Fibroblast of skin of back (primary cell): ENCODE measurements around the gene CTTNBP2.

Source experiments
- DNase-seq: peaks from one replicate; pipeline ENCODE4 v3.0.0-alpha.2; 2013

Gene CTTNBP2

DNA sequence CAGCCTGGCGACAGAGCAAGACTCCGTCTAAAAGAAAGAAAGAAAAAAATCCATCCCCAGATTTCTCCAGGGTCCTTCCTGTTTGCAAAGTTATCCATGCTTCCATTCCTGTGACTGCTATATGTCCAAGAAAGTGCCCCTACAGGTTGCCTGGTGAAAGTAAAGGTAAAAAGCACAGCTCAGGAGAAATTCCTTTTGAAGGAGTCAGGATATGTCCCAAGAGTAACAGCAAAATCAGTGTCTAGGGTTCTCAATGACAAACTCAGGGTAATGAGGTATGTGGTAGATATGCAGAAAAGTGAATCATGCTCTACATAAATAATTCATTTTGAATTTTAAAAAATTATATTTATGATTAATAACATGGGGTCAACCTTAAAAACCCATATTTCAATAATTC, 91.5 kb downstream of the CTTNBP2 start:
- DNase-seq, result peak; percentile 42

DNA sequence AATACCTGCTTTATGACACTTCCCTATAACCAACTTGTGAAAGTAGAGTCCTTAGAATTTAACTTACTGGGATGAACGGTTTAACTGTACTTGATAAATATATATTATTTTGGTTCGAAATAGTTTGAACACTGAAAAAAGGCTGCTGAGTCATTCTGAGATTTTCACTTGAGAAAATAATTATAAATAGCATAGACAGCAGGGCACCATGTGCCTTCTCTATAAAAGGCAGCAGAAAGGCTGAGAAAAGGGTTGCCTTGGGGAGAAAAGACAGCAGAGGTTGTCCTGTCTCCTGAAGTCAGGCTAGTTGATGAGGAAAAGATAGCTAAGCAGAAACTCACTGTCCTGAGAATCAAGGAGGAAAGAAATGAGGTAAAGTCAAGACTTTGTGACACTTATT, 92.4 kb downstream of the CTTNBP2 start:
- peak; percentile 49 for DNase-seq

DNA sequence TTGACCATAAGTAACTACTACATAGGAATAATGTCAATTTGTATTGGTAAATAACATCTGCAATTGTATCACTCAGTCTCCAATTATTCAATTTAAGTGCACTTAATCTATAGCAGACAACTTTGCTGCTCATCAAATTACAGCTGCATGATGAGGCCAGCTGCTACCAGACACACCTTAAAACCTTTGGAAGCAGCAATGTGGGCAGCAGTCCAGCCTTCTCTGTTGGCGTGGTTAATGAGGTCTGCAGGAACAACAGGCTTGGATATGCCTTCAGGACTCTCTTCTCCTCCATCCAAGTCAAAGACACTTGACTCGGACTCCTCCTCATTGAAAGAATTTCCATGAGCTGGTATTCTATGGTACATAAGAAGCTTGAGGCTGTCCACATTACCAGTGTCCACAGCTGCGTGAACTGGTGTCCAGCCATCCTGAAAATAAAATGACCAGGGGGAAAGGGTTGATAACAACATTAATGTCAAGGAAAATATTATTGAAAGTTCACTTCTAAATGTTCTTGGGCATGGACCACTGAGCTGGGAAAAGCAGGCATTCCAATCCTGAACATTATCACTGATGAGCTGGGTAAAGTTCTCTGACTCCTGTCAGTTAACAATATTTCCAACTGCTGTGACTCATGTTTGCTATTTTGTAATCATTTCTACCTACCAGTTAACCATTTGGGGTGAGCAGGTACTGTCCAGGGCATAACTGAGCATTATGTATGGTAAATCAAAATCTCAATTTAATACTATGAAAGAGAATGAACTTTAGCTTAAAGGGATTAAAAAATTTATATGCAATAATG, 95.7 kb downstream of the CTTNBP2 start:
- no peak for DNase-seq

DNA sequence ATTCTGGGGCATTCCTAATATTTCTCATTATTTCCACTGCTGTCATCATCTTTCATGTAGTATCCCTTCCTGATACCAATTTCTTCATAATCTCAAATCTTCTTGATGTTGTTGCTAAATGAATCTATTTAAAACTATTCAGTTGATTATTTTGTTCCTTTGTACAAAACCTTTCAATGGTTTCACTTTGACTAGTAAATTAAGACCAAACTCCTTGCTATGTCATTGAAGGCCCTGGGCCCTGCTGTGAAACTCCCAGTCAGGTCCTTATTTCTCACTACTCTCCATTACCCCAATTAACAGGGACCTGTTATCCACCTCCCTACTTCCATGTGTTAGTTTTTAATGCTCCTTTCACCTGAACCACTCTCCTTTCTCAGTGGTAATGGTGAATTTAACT, 97.0 kb downstream of the CTTNBP2 start:
- DNase-seq, result no peak

GRCh38 chr7:117775801-117776200, 97.4 kb downstream of the CTTNBP2 start:
- DNase-seq, result no peak

GRCh38 chr7:117774943-117775342, 98.3 kb downstream of the CTTNBP2 start:
- DNase-seq, result no peak

DNA sequence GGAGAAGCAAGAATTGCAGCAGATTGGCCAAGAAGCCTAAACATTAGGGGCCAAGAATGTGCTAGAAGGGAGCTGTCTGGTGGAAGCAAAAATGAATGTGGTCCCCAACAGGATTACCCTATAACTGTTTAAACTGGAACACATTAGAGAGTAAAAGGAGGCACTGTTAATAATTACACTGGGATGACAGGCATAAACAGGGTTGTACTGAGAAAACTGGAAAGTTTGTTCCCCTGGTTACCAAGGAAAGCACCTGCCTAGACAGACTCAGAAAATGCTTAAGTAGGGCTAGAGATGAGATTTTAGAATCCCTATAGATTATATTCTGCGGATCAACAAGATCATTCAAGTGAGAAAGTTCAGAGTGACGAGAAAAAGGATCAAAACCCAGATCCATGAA, 100.8 kb downstream of the CTTNBP2 start:
- no peak for DNase-seq

GRCh38 chr7:117771756-117772155, 101.5 kb downstream of the CTTNBP2 start:
- DNase-seq, result no peak

GRCh38 chr7:117769085-117769484, 104.2 kb downstream of the CTTNBP2 start:
- DNase-seq, result no peak

GRCh38 chr7:117767951-117768350, 105.3 kb downstream of the CTTNBP2 start:
- DNase-seq, result no peak

- no peak for DNase-seq
Observed at GRCh38 chr7:117766913-117767312, 106.3 kb downstream of the CTTNBP2 start.

DNA sequence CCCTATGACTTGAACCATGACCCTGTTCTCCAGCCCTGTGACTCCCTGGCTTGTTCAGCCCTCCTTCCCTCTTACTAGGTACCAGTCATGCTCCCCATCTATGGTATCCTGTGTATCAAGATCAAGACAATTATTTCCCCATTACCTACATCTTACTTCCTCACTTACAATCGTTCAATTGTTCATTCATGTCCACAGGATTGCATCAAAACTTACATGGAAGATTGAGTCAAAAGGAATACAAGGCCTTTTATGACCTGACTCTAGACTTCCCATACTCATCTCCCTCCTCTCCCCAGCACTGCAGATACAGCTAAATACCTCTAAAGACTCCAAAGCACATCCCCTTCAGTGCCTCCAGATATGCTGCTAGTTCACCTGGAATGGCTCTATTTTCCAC, 109.2 kb downstream of the CTTNBP2 start:
- no peak for DNase-seq

DNA sequence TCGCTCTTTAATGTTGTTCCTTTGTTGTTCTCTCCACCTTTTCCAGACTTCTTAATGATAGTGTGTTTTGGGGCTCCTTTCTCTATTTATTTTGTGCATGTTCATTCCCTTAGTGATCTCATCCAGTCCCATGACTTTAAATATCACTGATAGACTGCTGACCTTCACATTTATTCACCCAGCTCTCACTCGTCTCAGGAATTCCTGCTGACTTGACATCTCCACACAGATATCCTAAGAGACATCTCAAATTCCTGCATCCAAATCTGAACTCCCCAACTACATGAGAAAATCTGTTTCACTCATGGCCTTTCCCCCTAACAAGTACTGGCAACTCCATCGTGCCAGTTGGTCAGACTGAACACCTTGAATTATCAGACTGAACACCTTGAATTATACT, 111.2 kb downstream of the CTTNBP2 start:
- DNase-seq, result no peak

DNA sequence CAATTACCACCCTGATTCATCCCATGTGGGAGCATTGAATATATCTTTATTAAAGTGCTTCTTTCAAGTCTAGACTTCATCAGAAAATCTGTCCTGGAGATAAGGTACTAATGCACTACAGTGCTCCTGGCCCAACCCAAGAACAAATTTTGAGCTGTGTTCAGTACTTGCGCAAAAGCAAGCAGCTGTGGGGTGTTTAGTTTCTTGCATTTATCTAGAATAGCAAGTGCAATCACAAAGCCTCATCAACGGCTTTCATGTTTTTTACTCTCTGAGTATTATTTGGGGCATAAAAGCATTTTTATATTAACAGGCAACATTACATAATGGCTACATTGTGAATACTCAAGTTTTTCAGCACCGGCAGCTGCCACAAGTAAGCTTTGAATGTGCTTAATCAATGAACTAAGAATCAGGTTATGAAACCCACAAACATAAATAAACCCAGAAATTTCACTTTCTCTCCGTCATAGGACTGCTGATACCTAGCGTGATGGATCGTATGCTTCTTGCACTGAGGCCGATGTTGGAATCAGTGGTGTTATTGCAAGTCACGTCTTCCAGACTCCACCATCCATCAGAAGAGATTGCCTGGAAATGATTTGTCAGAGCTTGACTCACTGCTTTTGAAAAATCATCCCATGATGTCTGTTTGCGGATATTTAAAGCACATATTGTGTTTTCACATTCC, 113.1 kb downstream of the CTTNBP2 start:
- peak; percentile 44 for DNase-seq

GRCh38 chr7:117757440-117757839, 115.8 kb downstream of the CTTNBP2 start:
- DNase-seq, result no peak

DNA sequence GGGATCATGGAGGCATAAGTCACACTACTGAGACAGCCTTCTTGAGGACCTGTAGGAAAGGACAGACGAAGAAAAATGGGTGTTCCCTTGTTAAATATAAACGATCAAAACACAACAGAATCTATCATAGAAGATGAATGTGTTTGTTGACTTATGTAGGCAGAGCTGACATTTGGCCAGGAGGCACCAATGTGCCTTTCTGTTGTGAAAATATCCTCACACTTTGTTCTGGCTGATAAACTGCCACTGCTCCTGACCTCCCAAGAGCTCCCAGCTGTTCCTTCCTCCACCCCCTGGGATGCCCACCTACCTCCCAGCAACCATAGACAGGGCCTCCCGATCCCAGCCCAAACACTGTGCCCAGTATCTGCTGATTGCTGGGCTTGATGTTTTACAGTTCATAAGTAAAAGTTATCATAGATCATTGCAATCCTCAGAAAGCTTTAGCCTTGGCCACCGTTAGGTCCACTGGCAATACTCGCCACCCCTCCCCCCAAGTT, 116.6 kb downstream of the CTTNBP2 start:
- no peak for DNase-seq

- DNase-seq, result no peak
Observed at GRCh38 chr7:117755136-117755535, 118.1 kb downstream of the CTTNBP2 start.

DNA sequence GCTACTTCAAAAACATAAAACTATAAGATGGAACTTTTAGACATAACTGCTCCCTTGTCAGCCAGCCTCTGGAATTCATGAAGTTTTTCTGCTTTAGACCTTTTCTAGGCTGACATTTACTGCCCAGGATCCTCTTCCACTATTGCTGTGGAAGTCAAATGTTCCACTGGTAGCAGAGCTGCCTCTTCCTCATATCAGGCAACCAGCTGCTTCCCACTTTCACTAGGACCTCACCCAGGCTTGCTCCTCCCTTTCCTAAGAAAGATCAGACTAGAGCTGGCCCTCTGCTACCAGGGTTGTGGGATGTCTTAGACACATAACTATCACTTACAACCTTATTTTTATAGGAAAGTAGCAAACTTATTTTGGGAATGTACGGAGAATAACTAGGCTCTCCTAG, 121.5 kb downstream of the CTTNBP2 start:
- DNase-seq, result no peak

DNA sequence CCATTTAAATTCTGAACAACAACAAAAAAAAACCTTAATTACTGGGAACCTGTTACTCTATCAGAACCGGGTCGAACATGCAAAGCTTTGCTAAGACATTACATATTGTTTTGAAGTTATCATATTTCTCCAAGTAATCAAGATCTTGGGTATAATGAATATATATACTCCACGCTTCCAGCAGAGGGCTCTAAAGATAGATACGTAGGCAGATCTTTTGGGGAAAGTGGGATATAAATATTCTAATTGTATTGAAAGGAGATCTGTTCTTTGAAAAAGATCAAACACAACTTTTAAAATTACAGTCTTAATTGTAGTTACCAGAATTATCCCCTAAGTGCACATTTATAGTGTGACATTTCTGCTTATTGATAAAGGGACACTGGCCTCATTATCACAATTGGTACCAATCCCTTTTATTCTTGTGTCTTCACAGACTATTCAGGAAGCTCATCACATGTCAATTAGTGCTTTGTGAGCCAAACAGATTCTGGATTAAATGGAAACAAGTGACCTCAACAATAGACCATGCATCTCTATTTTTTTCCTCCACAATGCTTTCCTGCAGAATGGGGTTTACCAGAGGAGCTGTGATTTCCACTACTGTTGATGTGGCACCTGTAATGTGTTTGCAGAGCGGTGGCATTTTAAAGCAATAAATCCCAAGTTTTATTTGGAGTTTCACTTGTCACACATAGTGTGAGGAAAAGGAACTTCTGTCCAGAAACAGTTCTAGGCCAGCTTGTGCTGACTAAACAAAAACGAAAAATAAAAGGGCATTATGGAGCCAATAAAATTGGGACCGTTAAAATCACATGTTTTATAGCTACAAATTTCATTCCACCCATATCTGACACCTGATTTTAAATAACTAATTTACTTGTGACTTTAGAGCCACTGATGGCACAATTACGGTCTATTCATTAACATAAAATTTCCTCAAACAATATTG, 122.4 kb downstream of the CTTNBP2 start:
- DNase-seq, result peak; percentile 12

DNA sequence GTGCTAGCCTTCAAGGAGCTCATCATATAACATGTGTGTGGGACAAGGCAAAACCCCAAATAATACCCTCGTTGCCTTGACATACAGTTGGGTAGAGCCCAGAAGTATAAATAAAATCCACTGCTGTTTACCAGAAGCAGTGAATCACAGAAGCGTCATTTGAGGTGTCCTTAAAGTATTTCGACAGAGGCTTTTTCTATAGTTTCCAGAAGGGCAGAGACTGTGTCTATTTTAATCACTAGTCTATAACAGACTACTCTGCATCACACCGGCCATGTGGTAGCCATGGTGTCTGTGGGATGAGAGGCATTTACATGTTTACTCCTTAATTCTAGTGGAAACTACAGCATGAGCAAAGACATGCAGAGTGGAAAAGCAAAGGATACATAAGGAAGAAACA, 131.3 kb downstream of the CTTNBP2 start:
- no peak for DNase-seq

- no peak for DNase-seq
Observed at GRCh38 chr7:117739085-117739484, 134.2 kb downstream of the CTTNBP2 start.

DNA sequence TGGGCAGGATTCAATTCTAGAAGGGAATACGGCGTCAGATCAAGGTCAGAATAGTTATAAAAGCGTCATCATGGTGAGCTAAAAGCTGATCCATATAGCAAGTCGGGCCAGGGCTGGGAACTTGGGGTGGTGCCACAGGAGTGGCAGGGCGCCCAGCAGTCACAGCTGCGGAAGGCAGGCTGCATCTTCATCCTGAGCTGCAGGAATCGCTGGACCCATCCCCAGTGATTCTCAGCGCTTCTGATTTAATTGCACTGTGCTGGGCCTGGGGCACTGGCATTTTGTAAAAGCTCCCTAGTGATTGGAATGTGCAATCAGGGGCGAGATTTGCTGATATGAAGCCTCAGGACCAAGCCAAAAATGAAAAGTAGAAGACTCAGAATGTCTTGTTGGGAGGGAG, 135.3 kb downstream of the CTTNBP2 start:
- no peak for DNase-seq

GRCh38 chr7:117731455-117731854, 141.8 kb downstream of the CTTNBP2 start:
- DNase-seq, result no peak
